Loucy (cell line): ENCODE results near the gene CACNA1A.

ENCODE experiments used
- H2AFZ ChIP-seq: fragments of 200-600 bp; sonication (generic); 2 replicates; pipeline ENCODE4 v1.6.0; 2016; ENCODE audit warnings: antibody characterized with exemption, mild to moderate bottlenecking, low read length, moderate library complexity
- H3F3A ChIP-seq: fragments of 200-600 bp; 2 replicates; pipeline ENCODE4 v1.6.0; 2016; ENCODE audit warnings: antibody characterized with exemption, low read depth, mild to moderate bottlenecking
- H3K27me3 ChIP-seq: fragments of 200-600 bp; sonication (generic); 2 replicates; pipeline ENCODE4 v1.6.1; 2014; ENCODE audit warnings: low read length, mild to moderate bottlenecking; ENCODE audit not compliant: insufficient read depth, poor library complexity, severe bottlenecking
- H3K36me3 ChIP-seq: fragments of 200-600 bp; sonication (generic); 2 replicates; pipeline ENCODE4 v1.6.1; 2016; ENCODE audit warnings: low read length; ENCODE audit not compliant: insufficient read depth
- H3K4me1 ChIP-seq: fragments of 200-600 bp; sonication (generic); 2 replicates; pipeline ENCODE4 v1.5.1; 2014; ENCODE audit warnings: low read length, mild to moderate bottlenecking; ENCODE audit not compliant: insufficient read depth, poor library complexity, severe bottlenecking
- H3K4me2 ChIP-seq: fragments of 200-600 bp; sonication (generic); 2 replicates; pipeline ENCODE4 v1.6.0; 2014; ENCODE audit warnings: antibody characterized with exemption, low read length, low read depth, mild to moderate bottlenecking; ENCODE audit not compliant: poor library complexity, severe bottlenecking
- H3K4me3 ChIP-seq: fragments of 200-600 bp; sonication (generic); 2 replicates; pipeline ENCODE4 v1.5.1; 2014; ENCODE audit warnings: low read length, mild to moderate bottlenecking, mixed read lengths; ENCODE audit not compliant: poor library complexity, severe bottlenecking
- H3K79me2 ChIP-seq: fragments of 200-600 bp; sonication (generic); 2 replicates; pipeline ENCODE4 v1.6.1; 2014; ENCODE audit warnings: low read length; ENCODE audit not compliant: insufficient read depth
- H3K9ac ChIP-seq: fragments of 200-600 bp; sonication (generic); 2 replicates; pipeline ENCODE4 v1.6.0; 2014; ENCODE audit warnings: mild to moderate bottlenecking, low read depth, low read length, moderate library complexity; ENCODE audit not compliant: poor library complexity, severe bottlenecking
- H3K9me2 ChIP-seq: fragments of 200-600 bp; sonication (generic); replicated peaks from 2 replicates; pipeline ENCODE4 v1.6.1; 2016; ENCODE audit warnings: low read depth, low read length, mixed read lengths
- H3K9me3 ChIP-seq: fragments of 200-600 bp; sonication (generic); 2 replicates; pipeline ENCODE4 v1.6.1; 2014; ENCODE audit warnings: mild to moderate bottlenecking, antibody characterized with exemption, low read length, low read depth; ENCODE audit not compliant: insufficient read depth
- H4K20me1 ChIP-seq: fragments of 200-600 bp; sonication (generic); 2 replicates; pipeline ENCODE4 v1.6.0; 2014; ENCODE audit warnings: antibody characterized with exemption, low read length, mild to moderate bottlenecking; ENCODE audit not compliant: insufficient read depth, poor library complexity, severe bottlenecking
- EZH2phosphoT487 ChIP-seq: fragments of 200-600 bp; IDR thresholded peaks from 2 replicates; pipeline ENCODE4 v1.6.1; 2018; ENCODE audit warnings: antibody characterized with exemption, mild to moderate bottlenecking, moderate library complexity, borderline replicate concordance
- TF ChIP-seq, protein P1 (sequence below): fragments of 200-600 bp; sonication (generic); conservative IDR thresholded peaks from 2 replicates; pipeline ENCODE4 v1.5.1; 2014; ENCODE audit warnings: mild to moderate bottlenecking, antibody characterized with exemption, low read length

The CACNA1A gene

DNA sequence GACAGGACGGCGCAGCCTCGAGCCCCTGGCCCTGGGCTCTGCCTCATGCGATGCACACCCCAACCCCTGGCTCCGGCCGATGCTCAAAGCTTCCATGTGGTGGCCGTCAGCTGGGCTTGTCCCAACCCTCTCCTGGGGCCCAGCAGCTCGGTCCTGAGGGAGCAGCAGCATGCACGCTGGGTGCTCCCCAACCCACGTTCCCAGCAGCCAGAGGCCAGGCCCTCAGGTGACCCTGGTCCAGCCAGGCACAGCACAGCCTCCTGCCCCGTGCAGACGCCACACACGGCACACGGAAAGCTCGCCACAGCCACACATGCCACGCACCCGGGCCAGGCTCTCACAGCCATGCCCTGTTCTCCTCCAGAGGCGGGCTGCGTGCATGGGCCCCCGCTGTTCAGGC, 295.3 kb downstream of the CACNA1A start:
- TF ChIP-seq, protein P1, sequence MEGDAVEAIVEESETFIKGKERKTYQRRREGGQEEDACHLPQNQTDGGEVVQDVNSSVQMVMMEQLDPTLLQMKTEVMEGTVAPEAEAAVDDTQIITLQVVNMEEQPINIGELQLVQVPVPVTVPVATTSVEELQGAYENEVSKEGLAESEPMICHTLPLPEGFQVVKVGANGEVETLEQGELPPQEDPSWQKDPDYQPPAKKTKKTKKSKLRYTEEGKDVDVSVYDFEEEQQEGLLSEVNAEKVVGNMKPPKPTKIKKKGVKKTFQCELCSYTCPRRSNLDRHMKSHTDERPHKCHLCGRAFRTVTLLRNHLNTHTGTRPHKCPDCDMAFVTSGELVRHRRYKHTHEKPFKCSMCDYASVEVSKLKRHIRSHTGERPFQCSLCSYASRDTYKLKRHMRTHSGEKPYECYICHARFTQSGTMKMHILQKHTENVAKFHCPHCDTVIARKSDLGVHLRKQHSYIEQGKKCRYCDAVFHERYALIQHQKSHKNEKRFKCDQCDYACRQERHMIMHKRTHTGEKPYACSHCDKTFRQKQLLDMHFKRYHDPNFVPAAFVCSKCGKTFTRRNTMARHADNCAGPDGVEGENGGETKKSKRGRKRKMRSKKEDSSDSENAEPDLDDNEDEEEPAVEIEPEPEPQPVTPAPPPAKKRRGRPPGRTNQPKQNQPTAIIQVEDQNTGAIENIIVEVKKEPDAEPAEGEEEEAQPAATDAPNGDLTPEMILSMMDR: no peak
- TF ChIP-seq EZH2phosphoT487: no peak

DNA sequence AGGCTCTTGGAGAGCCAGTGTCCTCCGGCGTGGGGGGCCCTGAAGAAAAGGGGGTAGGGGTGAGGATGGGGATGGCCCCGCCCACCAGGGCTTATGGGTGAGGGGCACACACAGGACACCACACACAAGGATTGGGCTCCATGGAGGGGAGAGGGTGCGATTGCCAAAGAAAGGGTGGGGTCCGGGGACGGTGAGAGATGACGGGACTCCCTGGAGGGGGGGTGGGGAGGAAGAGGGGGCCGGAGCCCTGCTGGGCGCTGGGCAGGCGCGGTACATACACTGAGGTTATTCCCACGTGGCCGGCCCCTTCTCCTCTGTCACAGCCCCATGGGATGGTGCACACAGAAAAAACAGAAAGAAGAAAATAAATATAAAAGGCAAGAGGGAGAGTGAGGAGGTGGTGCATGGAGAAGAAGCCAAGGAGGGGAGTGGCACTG, 295.9 kb downstream of the CACNA1A start:
- no peaks in the 10 kb centered on the region for H4K20me1 ChIP-seq

More for the DNA sequence above, 295.3 kb downstream of the CACNA1A start:
- Histone ChIP-seq H3K4me3 (no peak overlapping the region), H3K36me3 (no peaks in the 10 kb centered on the region), H3K9ac (no peak overlapping the region), H3K27me3 (no peaks in the 10 kb centered on the region), H3K9me3 (no peaks in the 10 kb centered on the region), H4K20me1 (no peaks in the 10 kb centered on the region), H3F3A (no peaks in the 10 kb centered on the region), H3K79me2 (no peaks in the 10 kb centered on the region), H3K4me2 (no peak overlapping the region), H3K4me1 (peaks cover 4% of the 10 kb centered on the region), H3K9me2 (no peaks in the 10 kb centered on the region), H2AFZ (no peak overlapping the region)

DNA sequence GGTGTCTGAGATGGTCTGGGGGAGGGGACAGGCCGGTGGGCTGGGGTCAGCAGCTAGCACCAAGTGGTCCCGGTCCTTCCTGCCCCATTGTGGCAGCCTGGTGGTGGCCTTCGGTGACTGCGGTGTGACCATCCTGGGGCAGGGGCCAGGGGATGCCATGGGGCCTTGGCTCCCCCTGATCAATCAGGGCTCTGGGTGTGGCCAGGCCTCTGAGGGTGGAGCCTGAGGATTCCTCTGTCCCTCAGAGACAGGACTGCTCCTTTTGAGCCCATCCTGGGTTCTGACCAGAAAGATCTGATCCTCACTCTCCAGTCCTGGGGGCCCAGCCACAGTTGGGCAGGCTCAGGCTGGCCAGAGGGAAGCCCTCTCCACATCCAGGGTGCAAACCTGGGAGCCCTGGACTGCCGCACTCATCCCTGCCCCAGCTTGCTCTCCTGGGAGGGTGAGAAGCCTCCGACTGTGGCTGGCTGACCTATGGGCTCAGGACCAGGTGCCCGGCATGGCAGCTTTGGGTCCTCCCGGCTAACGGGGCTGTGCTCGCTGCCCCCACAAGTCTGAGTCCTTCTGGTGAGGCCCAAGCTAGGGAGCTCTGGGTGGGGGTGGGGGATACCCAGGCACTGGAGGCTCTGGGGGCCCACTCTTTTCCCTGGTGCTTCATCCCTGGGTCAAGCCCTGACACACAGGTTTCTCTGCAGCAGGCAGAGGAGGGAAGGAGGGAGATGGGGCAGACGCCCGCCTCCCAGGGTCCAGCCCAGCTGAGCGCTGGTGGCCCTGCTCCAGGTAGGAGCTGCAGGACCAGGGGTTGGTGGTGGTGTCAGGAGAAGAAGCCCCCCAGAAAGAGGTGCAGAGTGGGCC, 296.6 kb downstream of the CACNA1A start:
- no peak overlapping the region for H2AFZ ChIP-seq
- H3K9me3 ChIP-seq: no peaks in the 10 kb centered on the region
- no peaks in the 10 kb centered on the region for H3K79me2 ChIP-seq
- H3K9me2 ChIP-seq: no peaks in the 10 kb centered on the region
- no peaks in the 10 kb centered on the region for H4K20me1 ChIP-seq
- H3K36me3 ChIP-seq: no peaks in the 10 kb centered on the region
- TF ChIP-seq EZH2phosphoT487: no peak
- H3K4me1 ChIP-seq: no peaks in the 10 kb centered on the region
- H3F3A ChIP-seq: no peaks in the 10 kb centered on the region
- no peak overlapping the region for H3K9ac ChIP-seq
- H3K27me3 ChIP-seq: no peaks in the 10 kb centered on the region
- H3K4me2 ChIP-seq: no peak overlapping the region
- H3K4me3 ChIP-seq: no peak overlapping the region

More for the DNA sequence above, 295.9 kb downstream of the CACNA1A start:
- no peaks in the 10 kb centered on the region for H3K9me3 ChIP-seq
- no peak overlapping the region for H3K9ac ChIP-seq
- H3K79me2 ChIP-seq: no peaks in the 10 kb centered on the region
- no peaks in the 10 kb centered on the region for H3K36me3 ChIP-seq
- no peaks in the 10 kb centered on the region for H3K9me2 ChIP-seq
- no peak overlapping the region for H3K4me3 ChIP-seq
- H3K4me2 ChIP-seq: no peak overlapping the region
- H2AFZ ChIP-seq: no peak overlapping the region
- TF ChIP-seq, protein P1: no peak
- TF ChIP-seq EZH2phosphoT487: no peak
- no peaks in the 10 kb centered on the region for H3K27me3 ChIP-seq
- no peaks in the 10 kb centered on the region for H3F3A ChIP-seq
- no peaks in the 10 kb centered on the region for H3K4me1 ChIP-seq
